DND-41 (cell line): ENCODE data around the gene ANO8.

Experiments used
- ATAC-seq: fragments of 200-7000 bp; cut with Tn5 transposase; 3 replicates; pipeline ENCODE4 v1.9.1; 2021; ENCODE audit warnings: low read depth; ENCODE audit not compliant: insufficient read depth
- DNase-seq: peaks from one replicate; pipeline ENCODE4 v3.0.0-alpha.2; 2020
- H2AFZ ChIP-seq: 2 replicates; pipeline ENCODE4 v1.6.0; 2012; ENCODE audit warnings: low read depth, low read length
- H3K27ac ChIP-seq: 2 replicates; pipeline ENCODE4 v1.5.1; 2012; ENCODE audit warnings: low read length, inconsistent platforms
- H3K27me3 ChIP-seq: fragments of 200-600 bp; sonication (generic); 2 replicates; pipeline ENCODE4 v1.6.0; 2012; ENCODE audit warnings: low read length, mild to moderate bottlenecking, inconsistent platforms; ENCODE audit not compliant: insufficient read depth, poor library complexity
- H3K36me3 ChIP-seq: 2 replicates; pipeline ENCODE4 v1.5.1; 2012; ENCODE audit warnings: low read length, inconsistent platforms; ENCODE audit not compliant: insufficient read depth
- H3K4me1 ChIP-seq: 2 replicates; pipeline ENCODE4 v1.5.1; 2012; ENCODE audit warnings: mild to moderate bottlenecking, low read length; ENCODE audit not compliant: insufficient read depth
- H3K4me2 ChIP-seq: 2 replicates; pipeline ENCODE4 v1.6.0; 2012; ENCODE audit warnings: mild to moderate bottlenecking, moderate library complexity, low read length, inconsistent platforms; ENCODE audit not compliant: insufficient read depth
- H3K4me3 ChIP-seq, 2 experiments: fragments of 200-600 bp in 1 of 2; shearing (Covaris generic) in 1 of 2; 2 replicates each; pipeline ENCODE4 v1.5.1; 2012 to 2016; ENCODE audit warnings: inconsistent platforms in 2 of 2, low read length in 2 of 2, mild to moderate bottlenecking in 2 of 2, low read depth in 1 of 2, moderate library complexity in 1 of 2
- H3K79me2 ChIP-seq: 2 replicates; pipeline ENCODE4 v1.6.0; 2012; ENCODE audit warnings: low read length, inconsistent platforms; ENCODE audit not compliant: insufficient read depth
- H3K9ac ChIP-seq: 2 replicates; pipeline ENCODE4 v1.6.0; 2012; ENCODE audit warnings: low read depth, mild to moderate bottlenecking, inconsistent platforms, low read length, moderate library complexity
- H3K9me3 ChIP-seq: 2 replicates; pipeline ENCODE4 v1.5.1; 2012; ENCODE audit warnings: low read length, moderate library complexity, mild to moderate bottlenecking, inconsistent platforms; ENCODE audit not compliant: insufficient read depth, severe bottlenecking
- H4K20me1 ChIP-seq: 2 replicates; pipeline ENCODE4 v1.6.0; 2012; ENCODE audit warnings: low read length; ENCODE audit not compliant: insufficient read depth
- EZH2 ChIP-seq: IDR thresholded peaks from 3 replicates; pipeline ENCODE4 v1.6.1; 2012; ENCODE audit warnings: borderline replicate concordance, low read depth, mild to moderate bottlenecking, moderate library complexity, low read length, inconsistent platforms; ENCODE audit not compliant: severe bottlenecking
- TF ChIP-seq, protein P1 (sequence below): IDR thresholded peaks from 2 replicates; pipeline ENCODE4 v1.5.1; 2012; ENCODE audit warnings: borderline replicate concordance, low read length, moderate library complexity, mild to moderate bottlenecking; ENCODE audit not compliant: poor library complexity, severe bottlenecking; ENCODE audit errors: extremely low read depth

Gene ANO8

DNA sequence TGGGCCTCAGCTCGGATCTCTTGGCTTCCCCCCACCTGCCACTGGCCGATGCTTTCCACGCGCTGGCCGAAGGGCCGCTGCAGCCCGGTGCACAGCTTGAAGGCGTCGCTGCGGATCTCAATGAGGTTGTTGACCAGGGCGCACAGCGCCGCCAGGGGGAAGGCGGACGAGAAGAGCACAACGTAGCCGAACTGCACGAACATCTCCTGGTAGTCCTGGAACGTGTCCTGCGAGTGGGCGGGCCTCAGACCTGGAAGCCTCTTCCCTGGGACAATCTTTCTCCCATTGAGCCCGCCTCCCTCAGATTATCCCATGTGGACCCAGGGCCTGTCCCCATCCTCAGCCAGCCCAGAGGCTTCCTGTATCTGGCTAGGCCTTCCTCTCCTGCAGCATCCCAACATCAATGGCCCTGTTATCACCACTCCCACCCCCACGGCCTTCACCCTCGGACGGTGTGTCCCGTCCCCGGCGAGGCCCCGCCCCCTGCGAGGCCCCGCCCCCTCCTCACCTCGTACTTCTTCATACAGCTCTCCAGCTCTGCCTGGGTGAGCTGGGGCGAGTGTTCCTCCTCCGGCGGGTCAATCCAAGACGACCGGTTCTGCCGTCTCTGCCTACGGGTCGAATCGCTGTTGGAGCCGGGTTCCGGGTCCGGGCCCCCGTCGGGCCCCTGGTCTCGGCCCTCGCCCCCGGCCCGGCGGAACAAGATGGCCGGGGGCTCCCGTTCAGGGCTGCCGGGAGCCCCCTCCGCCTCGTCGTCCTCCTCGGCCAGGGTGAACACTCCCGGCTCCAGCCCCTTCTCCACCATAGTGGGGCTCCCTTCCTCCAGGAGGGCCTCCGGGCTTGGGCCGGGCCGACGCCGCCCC, 6.8 kb downstream of the ANO8 start:
- H3K4me3 ChIP-seq: no peak overlapping the region
- H3K27ac ChIP-seq: no peak overlapping the region
- H3K9ac ChIP-seq: no peak overlapping the region
- no peaks in the 10 kb centered on the region for H4K20me1 ChIP-seq
- H3K79me2 ChIP-seq: no peaks in the 10 kb centered on the region
- no peaks in the 10 kb centered on the region for H3K27me3 ChIP-seq
- TF ChIP-seq EZH2: no peak
- TF ChIP-seq, protein P1, sequence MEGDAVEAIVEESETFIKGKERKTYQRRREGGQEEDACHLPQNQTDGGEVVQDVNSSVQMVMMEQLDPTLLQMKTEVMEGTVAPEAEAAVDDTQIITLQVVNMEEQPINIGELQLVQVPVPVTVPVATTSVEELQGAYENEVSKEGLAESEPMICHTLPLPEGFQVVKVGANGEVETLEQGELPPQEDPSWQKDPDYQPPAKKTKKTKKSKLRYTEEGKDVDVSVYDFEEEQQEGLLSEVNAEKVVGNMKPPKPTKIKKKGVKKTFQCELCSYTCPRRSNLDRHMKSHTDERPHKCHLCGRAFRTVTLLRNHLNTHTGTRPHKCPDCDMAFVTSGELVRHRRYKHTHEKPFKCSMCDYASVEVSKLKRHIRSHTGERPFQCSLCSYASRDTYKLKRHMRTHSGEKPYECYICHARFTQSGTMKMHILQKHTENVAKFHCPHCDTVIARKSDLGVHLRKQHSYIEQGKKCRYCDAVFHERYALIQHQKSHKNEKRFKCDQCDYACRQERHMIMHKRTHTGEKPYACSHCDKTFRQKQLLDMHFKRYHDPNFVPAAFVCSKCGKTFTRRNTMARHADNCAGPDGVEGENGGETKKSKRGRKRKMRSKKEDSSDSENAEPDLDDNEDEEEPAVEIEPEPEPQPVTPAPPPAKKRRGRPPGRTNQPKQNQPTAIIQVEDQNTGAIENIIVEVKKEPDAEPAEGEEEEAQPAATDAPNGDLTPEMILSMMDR: no peak
- H3K4me1 ChIP-seq: peaks cover 4% of the 10 kb centered on the region
- DNase-seq (no peak), ATAC-seq (no peak)
- peaks cover 8% of the 10 kb centered on the region for H3K36me3 ChIP-seq
- no peaks in the 10 kb centered on the region for H3K9me3 ChIP-seq
- no peak overlapping the region for H3K4me2 ChIP-seq
- H2AFZ ChIP-seq: no peak overlapping the region

DNA sequence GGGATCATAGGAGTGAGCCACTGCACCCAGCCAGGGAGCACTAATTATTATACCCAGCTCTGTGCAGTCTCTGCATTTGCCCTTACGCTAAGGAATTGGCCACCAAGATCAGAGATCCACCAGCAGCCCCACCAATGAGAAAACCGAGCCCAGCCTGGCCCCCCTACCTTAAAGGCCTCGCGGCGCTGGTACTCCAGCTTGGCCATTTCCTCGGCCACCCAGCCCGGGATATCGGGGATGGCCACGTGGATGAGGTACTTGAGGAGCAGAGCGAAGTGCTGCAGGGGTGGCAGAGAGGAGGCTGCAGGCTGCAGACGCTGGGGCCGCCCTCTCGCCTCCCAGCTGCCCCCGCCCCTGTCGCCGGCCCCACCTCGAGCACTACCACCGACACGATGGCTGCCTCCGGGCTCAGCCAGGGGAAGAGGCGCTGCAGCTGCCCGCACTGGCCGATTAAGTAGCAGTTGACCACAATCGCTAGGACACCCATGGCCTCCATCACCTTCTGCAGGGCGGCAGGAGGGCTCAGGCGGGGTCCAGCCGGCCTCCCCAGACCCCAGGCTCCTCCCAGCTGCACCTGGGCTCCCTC, 7.5 kb downstream of the ANO8 start:
- Histone ChIP-seq H3K27ac (no peak overlapping the region), H3K9ac (no peak overlapping the region), H3K4me1 (no peaks in the 10 kb centered on the region), H3K9me3 (no peaks in the 10 kb centered on the region), H2AFZ (no peak overlapping the region), H3K27me3 (no peaks in the 10 kb centered on the region), H3K4me2 (no peak overlapping the region), H3K79me2 (no peaks in the 10 kb centered on the region), H4K20me1 (peaks cover 4% of the 10 kb centered on the region; the same call in 1 of the 2 replicates), H3K4me3 (no peak overlapping the region), H3K36me3 (peaks cover 12% of the 10 kb centered on the region)
- DNase-seq (no peak), ATAC-seq (no peak)
- TF ChIP-seq EZH2: no peak
- TF ChIP-seq, protein P1: no peak

DNA sequence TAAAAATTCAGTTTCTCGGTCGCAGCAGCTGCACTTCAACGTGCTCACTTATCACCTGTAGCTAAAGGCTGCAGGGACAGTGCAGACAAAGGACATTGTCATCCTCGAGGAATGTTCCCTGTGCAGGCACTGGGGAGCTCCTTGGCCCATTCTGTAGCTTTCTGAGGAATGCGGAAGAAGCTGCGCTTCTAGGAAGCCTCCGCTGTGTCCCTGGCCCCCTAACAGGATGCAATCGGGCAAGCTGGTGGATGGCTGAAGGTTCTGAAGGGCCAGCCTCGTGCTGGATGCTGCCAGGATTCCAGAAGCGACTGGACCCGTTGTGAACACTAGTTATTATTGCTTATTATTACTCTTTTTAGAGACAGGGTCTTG, 8.1 kb downstream of the ANO8 start:
- H3K36me3 ChIP-seq: peaks cover 18% of the 10 kb centered on the region
- H2AFZ ChIP-seq: no peak overlapping the region
- H3K4me3 ChIP-seq: no peak overlapping the region
- ATAC-seq: no peak
- no peaks in the 10 kb centered on the region for H3K79me2 ChIP-seq
- H3K27me3 ChIP-seq: no peaks in the 10 kb centered on the region
- H3K4me2 ChIP-seq: no peak overlapping the region
- no peak overlapping the region for H3K9ac ChIP-seq
- DNase-seq: no peak
- H3K9me3 ChIP-seq: no peaks in the 10 kb centered on the region
- TF ChIP-seq EZH2: no peak
- TF ChIP-seq, protein P1: no peak
- no peak overlapping the region for H3K27ac ChIP-seq
- H4K20me1 ChIP-seq: peaks cover 4% of the 10 kb centered on the region
- H3K4me1 ChIP-seq: no peaks in the 10 kb centered on the region
